ENCODE results near the gene SPRED2.
A peak's percentile ranks its signal among the peaks of the same experiment; 100 is the strongest.

Gene SPRED2

DNA sequence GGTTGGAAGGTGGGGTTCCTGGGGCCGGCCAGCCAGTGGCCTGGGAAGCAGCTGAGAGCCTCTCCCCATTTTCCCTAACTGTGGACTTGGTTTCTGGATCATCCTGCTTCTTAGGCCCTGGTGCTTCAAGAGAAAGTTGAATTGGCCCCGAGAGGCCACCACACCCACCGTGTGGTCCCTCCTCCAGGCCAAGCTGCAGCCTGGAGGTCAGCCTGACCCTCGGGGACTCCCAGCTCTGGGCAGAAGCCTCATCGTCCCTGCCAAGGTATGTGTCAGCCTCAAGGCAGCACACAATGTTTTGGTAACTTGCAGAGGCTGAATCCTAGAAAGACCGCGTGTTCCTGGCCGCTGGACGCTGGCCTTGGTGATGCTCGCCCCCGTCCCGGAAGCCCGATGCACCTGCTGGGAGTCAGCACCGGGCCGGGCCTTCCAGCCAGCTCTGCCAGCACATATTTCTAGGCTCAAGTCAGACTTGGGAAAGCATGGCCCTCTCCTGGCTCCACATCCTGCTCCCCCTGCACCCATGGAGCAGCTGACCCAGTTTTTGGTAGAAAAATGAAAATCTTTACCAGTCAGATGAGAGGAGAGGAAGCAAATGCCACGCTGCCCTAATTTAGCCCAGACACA is 132.2 kb downstream of the SPRED2 start:
- Histone ChIP-seq H3K9ac (ENCODE audit: low read length) (no peak overlapping the region), H3K4me2 (ENCODE audit: low read length) (peak overlapping the region; percentile 79), H3K27me3 (ENCODE audit: low read depth, low read length) (0 out of 2 replicates have a peak, but pooled peaks cover 6% of the 10 kb centered on the region), H2AFZ (ENCODE audit: low read depth, low read length) (no peak overlapping the region), H3K27ac (ENCODE audit: low read length) (no peak overlapping the region), H3K4me3 (ENCODE audit: low read length) (no peak overlapping the region; the same call in 1 of the 2 replicates), H4K20me1 (ENCODE audit: insufficient read depth, low read length) (no peaks in the 10 kb centered on the region), H3K9me3 (ENCODE audit: insufficient read depth, low read length) (no peaks in the 10 kb centered on the region), H3K4me1 (ENCODE audit: low read length) (peaks cover 18% of the 10 kb centered on the region), H3K79me2 (ENCODE audit: low read length) (no peaks in the 10 kb centered on the region), H3K36me3 (replicated peaks; ENCODE audit: low read depth, low read length) (no peaks in the 10 kb centered on the region)
- no peak for TF ChIP-seq EZH2phosphoT487 (IDR thresholded peaks at IDR 0.05; ENCODE audit: low read depth)
- TF ChIP-seq, protein P1, sequence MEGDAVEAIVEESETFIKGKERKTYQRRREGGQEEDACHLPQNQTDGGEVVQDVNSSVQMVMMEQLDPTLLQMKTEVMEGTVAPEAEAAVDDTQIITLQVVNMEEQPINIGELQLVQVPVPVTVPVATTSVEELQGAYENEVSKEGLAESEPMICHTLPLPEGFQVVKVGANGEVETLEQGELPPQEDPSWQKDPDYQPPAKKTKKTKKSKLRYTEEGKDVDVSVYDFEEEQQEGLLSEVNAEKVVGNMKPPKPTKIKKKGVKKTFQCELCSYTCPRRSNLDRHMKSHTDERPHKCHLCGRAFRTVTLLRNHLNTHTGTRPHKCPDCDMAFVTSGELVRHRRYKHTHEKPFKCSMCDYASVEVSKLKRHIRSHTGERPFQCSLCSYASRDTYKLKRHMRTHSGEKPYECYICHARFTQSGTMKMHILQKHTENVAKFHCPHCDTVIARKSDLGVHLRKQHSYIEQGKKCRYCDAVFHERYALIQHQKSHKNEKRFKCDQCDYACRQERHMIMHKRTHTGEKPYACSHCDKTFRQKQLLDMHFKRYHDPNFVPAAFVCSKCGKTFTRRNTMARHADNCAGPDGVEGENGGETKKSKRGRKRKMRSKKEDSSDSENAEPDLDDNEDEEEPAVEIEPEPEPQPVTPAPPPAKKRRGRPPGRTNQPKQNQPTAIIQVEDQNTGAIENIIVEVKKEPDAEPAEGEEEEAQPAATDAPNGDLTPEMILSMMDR (IDR thresholded peaks at IDR 0.05; ENCODE audit: low read depth, low read length): no peak

DNA sequence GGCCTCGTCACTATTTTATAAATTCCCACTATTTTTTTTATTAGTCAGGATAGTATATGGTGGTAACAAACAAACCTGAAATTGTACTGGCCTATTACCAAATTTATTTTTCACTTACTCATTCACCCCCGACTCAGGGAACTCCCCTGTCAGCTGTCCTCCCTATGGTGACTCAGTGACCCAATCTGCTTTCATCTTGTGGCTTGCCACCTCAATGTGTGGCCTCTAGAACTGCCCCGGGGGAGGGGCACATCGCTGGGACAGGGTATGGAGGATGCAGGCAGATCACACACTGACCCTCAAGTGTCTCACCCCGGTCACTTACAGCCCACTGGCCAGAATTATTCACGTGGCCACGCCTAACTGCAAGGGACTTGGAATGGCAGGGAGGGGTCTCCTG is 133.2 kb downstream of the SPRED2 start:
- H4K20me1 ChIP-seq (ENCODE audit: insufficient read depth, low read length): no peaks in the 10 kb centered on the region
- no peaks in the 10 kb centered on the region for H3K36me3 ChIP-seq (replicated peaks; ENCODE audit: low read depth, low read length)
- no peak overlapping the region for H3K27ac ChIP-seq (ENCODE audit: low read length)
- H3K9ac ChIP-seq (ENCODE audit: low read length): no peak overlapping the region
- H3K4me1 ChIP-seq (ENCODE audit: low read length): peaks cover 18% of the 10 kb centered on the region
- TF ChIP-seq, protein P1 (IDR thresholded peaks at IDR 0.05; ENCODE audit: low read depth, low read length): no peak
- no peak for TF ChIP-seq EZH2phosphoT487 (IDR thresholded peaks at IDR 0.05; ENCODE audit: low read depth)
- no peak overlapping the region for H3K4me2 ChIP-seq (ENCODE audit: low read length)
- 0 out of 2 replicates have a peak, but pooled peaks cover 6% of the 10 kb centered on the region for H3K27me3 ChIP-seq (ENCODE audit: low read depth, low read length)
- no peaks in the 10 kb centered on the region for H3K79me2 ChIP-seq (ENCODE audit: low read length)
- H3K9me3 ChIP-seq (ENCODE audit: insufficient read depth, low read length): no peaks in the 10 kb centered on the region
- H3K4me3 ChIP-seq (ENCODE audit: low read length): no peak overlapping the region
- H2AFZ ChIP-seq (ENCODE audit: low read depth, low read length): no peak overlapping the region

DNA sequence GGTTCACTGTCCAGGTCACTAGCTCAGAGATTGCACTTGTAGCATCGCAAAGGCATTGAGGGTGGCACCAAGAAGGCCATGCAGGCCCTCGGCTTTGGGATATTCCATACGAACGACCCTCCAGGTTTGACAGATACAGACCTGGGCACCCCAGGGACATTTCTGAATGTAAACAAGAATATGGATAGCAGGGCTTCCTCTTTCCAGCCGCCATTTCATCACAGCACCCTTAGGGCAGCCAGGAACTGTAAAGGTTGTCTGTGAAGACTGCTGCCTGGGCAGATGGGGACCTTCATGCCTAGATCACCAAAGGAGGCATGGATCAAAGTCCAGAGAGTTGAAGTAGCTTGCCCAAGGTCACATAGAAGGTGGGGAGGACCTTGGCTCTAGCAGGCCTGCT is 134.3 kb downstream of the SPRED2 start:
- no peaks in the 10 kb centered on the region for H4K20me1 ChIP-seq (ENCODE audit: insufficient read depth, low read length)
- H3K27me3 ChIP-seq (ENCODE audit: low read depth, low read length): 0 out of 2 replicates have a peak, but pooled peaks cover 6% of the 10 kb centered on the region
- H3K9me3 ChIP-seq (ENCODE audit: insufficient read depth, low read length): no peaks in the 10 kb centered on the region
- H3K9ac ChIP-seq (ENCODE audit: low read length): no peak overlapping the region
- H2AFZ ChIP-seq (ENCODE audit: low read depth, low read length): no peak overlapping the region
- H3K36me3 ChIP-seq (replicated peaks; ENCODE audit: low read depth, low read length): no peaks in the 10 kb centered on the region
- H3K27ac ChIP-seq (ENCODE audit: low read length): no peak overlapping the region
- no peak for TF ChIP-seq EZH2phosphoT487 (IDR thresholded peaks at IDR 0.05; ENCODE audit: low read depth)
- TF ChIP-seq, protein P1 (IDR thresholded peaks at IDR 0.05; ENCODE audit: low read depth, low read length): no peak
- H3K4me3 ChIP-seq (ENCODE audit: low read length): no peak overlapping the region
- H3K4me2 ChIP-seq (ENCODE audit: low read length): no peak overlapping the region
- peaks cover 18% of the 10 kb centered on the region for H3K4me1 ChIP-seq (ENCODE audit: low read length)
- no peaks in the 10 kb centered on the region for H3K79me2 ChIP-seq (ENCODE audit: low read length)

DNA sequence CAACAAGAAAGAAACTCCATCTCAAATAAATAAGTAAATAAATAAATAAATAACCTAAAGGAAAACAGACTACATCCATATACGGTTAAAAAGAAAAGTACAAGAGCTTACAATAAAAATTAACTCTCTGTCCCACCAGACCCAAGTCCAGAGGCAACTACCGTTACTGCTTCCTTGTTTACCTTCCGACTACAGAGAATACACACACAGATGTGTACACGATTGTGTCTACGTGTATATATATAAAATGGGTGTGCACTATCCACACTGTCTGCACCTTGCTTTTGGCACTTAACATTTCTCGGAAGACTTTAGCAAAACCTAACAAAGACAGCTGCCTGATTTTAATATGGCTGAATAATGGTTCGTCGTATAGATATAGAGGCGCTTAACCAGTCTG is 134.9 kb downstream of the SPRED2 start:
- Histone ChIP-seq H3K79me2 (ENCODE audit: low read length) (no peaks in the 10 kb centered on the region), H3K4me2 (ENCODE audit: low read length) (no peak overlapping the region), H2AFZ (ENCODE audit: low read depth, low read length) (no peak overlapping the region), H3K4me1 (ENCODE audit: low read length) (peaks cover 18% of the 10 kb centered on the region), H3K27me3 (ENCODE audit: low read depth, low read length) (0 out of 2 replicates have a peak, but pooled peaks cover 6% of the 10 kb centered on the region), H3K9ac (ENCODE audit: low read length) (no peak overlapping the region), H3K36me3 (replicated peaks; ENCODE audit: low read depth, low read length) (no peaks in the 10 kb centered on the region), H3K9me3 (ENCODE audit: insufficient read depth, low read length) (no peaks in the 10 kb centered on the region), H3K4me3 (ENCODE audit: low read length) (no peak overlapping the region), H3K27ac (ENCODE audit: low read length) (no peak overlapping the region), H4K20me1 (ENCODE audit: insufficient read depth, low read length) (no peaks in the 10 kb centered on the region)
- TF ChIP-seq EZH2phosphoT487 (IDR thresholded peaks at IDR 0.05; ENCODE audit: low read depth): no peak
